G401 (cell line): ENCODE results near the gene SMCR8. TPM values are rescaled to one million over a fixed set of nuclear protein-coding genes. Genes with fewer than 3 reads are reported as not detected.
"Not testable (repeated sequence)": the region's sequence is repeated elsewhere in the genome, so short reads cannot be mapped to it uniquely, and the experiment has no call there.

Source experiments
- DNase-seq: peaks from one replicate; pipeline ENCODE4 v3.0.0-alpha.2; 2015; ENCODE audit warnings: low spot score
- in situ Hi-C: cut with HindIII; loops from 2 replicates; pipeline ENCODE4 v1.10.0; 2016; ENCODE audit warnings: low sequenced_read_pairs, mixed read lengths
- total RNA-seq: library from RNA; depleted of rRNA; stranded (reverse); fragments of >200 nt; shearing (Covaris generic); gene quantifications from 2 replicates; pipeline ENCODE4 v1.2.3, GENCODE V29; 2014; rRNA removed

The SMCR8 gene
- total RNA-seq = 12.1 and 17.4 TPM in 2 replicates

GRCh38 chr17:18314731-18315561, at the start of gene SMCR8, which contains the start of gene TOP3A:
SMCR8 (plus strand) TSS chr17:18315293; CDS start chr17:18315790, 497 bp downstream.
TOP3A (minus strand) TSS chr17:18314994; CDS start chr17:18314778, 216 bp downstream.
- in situ Hi-C loops = no loop called here

GRCh38 chr17:18267366-18267765, 47.7 kb upstream of the SMCR8 start:
- DNase-seq = no peak
- in situ Hi-C loops = no loop called here

More at GRCh38 chr17:18314731-18315561, at the start of gene SMCR8, which contains the start of gene TOP3A:
- peak; percentile 99 for DNase-seq

- DNase-seq = no peak
- in situ Hi-C loops = no loop called here
Observed at GRCh38 chr17:18267927-18268711, 47.0 kb upstream of the SMCR8 start.

GRCh38 chr17:18270046-18270931, 44.8 kb upstream of the SMCR8 start:
- DNase-seq = no peak
- in situ Hi-C loops = no loop called here

- in situ Hi-C loops = no loop called here
- DNase-seq = no peak
Observed at GRCh38 chr17:18277076-18277475, 38.0 kb upstream of the SMCR8 start.

GRCh38 chr17:18278867-18279266, 36.2 kb upstream of the SMCR8 start:
- no peak for DNase-seq
- in situ Hi-C loops = no loop called here

- DNase-seq = no peak
- in situ Hi-C loops = no loop called here
Observed at GRCh38 chr17:18280249-18280648, 34.8 kb upstream of the SMCR8 start.

- DNase-seq = peak; percentile 27
Observed at GRCh38 chr17:18280766-18281371, 34.2 kb upstream of the SMCR8 start.

GRCh38 chr17:18281788-18282187, 33.3 kb upstream of the SMCR8 start:
- in situ Hi-C loops = no loop called here
- DNase-seq = no peak

More at GRCh38 chr17:18280766-18281371, 34.2 kb upstream of the SMCR8 start:
- in situ Hi-C loops = no loop called here

GRCh38 chr17:18285296-18285695, 29.8 kb upstream of the SMCR8 start:
- in situ Hi-C loops = no loop called here
- DNase-seq = no peak

- DNase-seq = no peak
- in situ Hi-C loops = no loop called here
Observed at GRCh38 chr17:18291718-18292540, 23.2 kb upstream of the SMCR8 start.

- in situ Hi-C loops, DNase-seq: not testable (repeated sequence)
Observed at GRCh38 chr17:18298061-18298460, 17.0 kb upstream of the SMCR8 start.

- DNase-seq = no peak
- in situ Hi-C loops = no loop called here
Observed at GRCh38 chr17:18300725-18301480, 14.2 kb upstream of the SMCR8 start.

- in situ Hi-C loops, DNase-seq: not testable (repeated sequence)
Observed at GRCh38 chr17:18303206-18303605, 11.9 kb upstream of the SMCR8 start.

GRCh38 chr17:18309202-18309601, 5.9 kb upstream of the SMCR8 start:
- in situ Hi-C loops = no loop called here

GRCh38 chr17:18314059-18314730, 898 bp upstream of the SMCR8 start:
- in situ Hi-C loops = no loop called here
- DNase-seq = peak; percentile 14

More at GRCh38 chr17:18309202-18309601, 5.9 kb upstream of the SMCR8 start:
- no peak for DNase-seq

- no peak for DNase-seq
- in situ Hi-C loops = no loop called here
Observed at GRCh38 chr17:18315562-18315922, 449 bp downstream of the SMCR8 start.
